ENCODE data around the gene TMED8. TPM values are rescaled to one million over a fixed set of nuclear protein-coding genes. Genes with fewer than 3 reads are reported as not detected.

The TMED8 gene
- total and polyA plus RNA-seq, 4 donors: 1.3 to 6.9 (median 4.2) TPM

GRCh38 chr14:77372304-77372841 is 4.5 kb downstream of the TMED8 start (continued):
- no peak for TF ChIP-seq REST (IDR thresholded peaks at IDR 0.05)
- no peak for TF ChIP-seq NR2F2 (IDR thresholded peaks at IDR 0.05)
- no peak for TF ChIP-seq RAD21 (IDR thresholded peaks at IDR 0.05)

DNA sequence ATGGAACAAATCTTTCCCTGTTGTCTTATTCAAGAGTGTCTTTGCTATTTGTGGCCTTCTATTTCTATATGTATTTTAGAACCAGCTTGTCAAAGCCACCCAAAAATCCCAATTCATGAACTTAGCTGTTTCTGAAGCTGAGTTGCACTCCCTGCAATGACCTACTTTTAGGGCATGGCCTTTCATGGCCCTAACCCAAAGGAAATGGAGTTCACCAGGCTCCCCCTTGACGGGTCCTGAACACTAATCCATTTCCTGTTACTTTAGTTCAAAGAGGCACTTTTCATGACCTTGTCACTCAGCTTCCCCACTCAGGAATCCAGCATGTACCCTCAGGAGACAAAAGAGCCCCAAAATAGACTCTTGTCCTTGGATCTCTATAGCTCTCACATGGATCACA is 7.6 kb downstream of the TMED8 start:
- no peaks in the 10 kb centered on the region for H3K27me3 ChIP-seq (ENCODE audit: control insufficient read depth in 4 of 4, insufficient read depth in 4 of 4, low read length in 3 of 4)
- no peak for DNase-seq (ENCODE audit: low spot score)
- H3K4me3 ChIP-seq (ENCODE audit: low read depth in 1 of 3, low read length in 3 of 3): no peak overlapping the region
- peaks cover 0 to 11% (median 3%) of the 10 kb centered on the region in 4 donors for H3K4me1 ChIP-seq (ENCODE audit: control insufficient read depth in 4 of 4, insufficient read depth in 4 of 4, low read length in 3 of 4)
- no peak overlapping the region for H3K27ac ChIP-seq (ENCODE audit: low read depth in 1 of 2, low read length in 2 of 2)
- TF ChIP-seq REST (IDR thresholded peaks at IDR 0.05) (no peak), FOXA1 (IDR thresholded peaks at IDR 0.05) (no peak), YY1 (IDR thresholded peaks at IDR 0.05) (no peak), RAD21 (IDR thresholded peaks at IDR 0.05) (no peak), HNF4A (conservative IDR thresholded peaks at IDR 0.05) (no peak), MAX (IDR thresholded peaks at IDR 0.05) (no peak), SP1 (IDR thresholded peaks at IDR 0.05) (peak; percentile 13), RXRA (IDR thresholded peaks at IDR 0.05) (peak; percentile 31 to 41), GABPA (IDR thresholded peaks at IDR 0.05 in 1 of 2, conservative IDR thresholded peaks at IDR 0.05 in 1 of 2) (no peak), ZBTB33 (IDR thresholded peaks at IDR 0.05) (no peak), TAF1 (conservative IDR thresholded peaks at IDR 0.05) (no peak), JUND (IDR thresholded peaks at IDR 0.05) (no peak), NR2F2 (IDR thresholded peaks at IDR 0.05) (peak; percentile 58), HNF4G (IDR thresholded peaks at IDR 0.05) (no peak), ATF3 (IDR thresholded peaks at IDR 0.05) (no peak)
- TF ChIP-seq, protein P1, sequence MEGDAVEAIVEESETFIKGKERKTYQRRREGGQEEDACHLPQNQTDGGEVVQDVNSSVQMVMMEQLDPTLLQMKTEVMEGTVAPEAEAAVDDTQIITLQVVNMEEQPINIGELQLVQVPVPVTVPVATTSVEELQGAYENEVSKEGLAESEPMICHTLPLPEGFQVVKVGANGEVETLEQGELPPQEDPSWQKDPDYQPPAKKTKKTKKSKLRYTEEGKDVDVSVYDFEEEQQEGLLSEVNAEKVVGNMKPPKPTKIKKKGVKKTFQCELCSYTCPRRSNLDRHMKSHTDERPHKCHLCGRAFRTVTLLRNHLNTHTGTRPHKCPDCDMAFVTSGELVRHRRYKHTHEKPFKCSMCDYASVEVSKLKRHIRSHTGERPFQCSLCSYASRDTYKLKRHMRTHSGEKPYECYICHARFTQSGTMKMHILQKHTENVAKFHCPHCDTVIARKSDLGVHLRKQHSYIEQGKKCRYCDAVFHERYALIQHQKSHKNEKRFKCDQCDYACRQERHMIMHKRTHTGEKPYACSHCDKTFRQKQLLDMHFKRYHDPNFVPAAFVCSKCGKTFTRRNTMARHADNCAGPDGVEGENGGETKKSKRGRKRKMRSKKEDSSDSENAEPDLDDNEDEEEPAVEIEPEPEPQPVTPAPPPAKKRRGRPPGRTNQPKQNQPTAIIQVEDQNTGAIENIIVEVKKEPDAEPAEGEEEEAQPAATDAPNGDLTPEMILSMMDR (IDR thresholded peaks at IDR 0.05; ENCODE audit: low read depth, low read length, missing input control): no peak
- 7% methylated on average over 1 of the region's 1 CpG for WGBS
- no peaks in the 10 kb centered on the region for H3K9me3 ChIP-seq (ENCODE audit: control insufficient read depth in 4 of 4, low read length in 3 of 4)
- no peaks in the 10 kb centered on the region for H3K36me3 ChIP-seq (ENCODE audit: control insufficient read depth in 4 of 4, insufficient read depth in 3 of 4, low read depth in 1 of 4, low read length in 3 of 4)
- no peak overlapping the region for H3K9ac ChIP-seq (ENCODE audit: low read depth in 1 of 2, low read length in 2 of 2)

All from liver (tissue), 9 donors.